H54 (cell line): ENCODE measurements around the gene EFNA3.

ENCODE experiments used
- DNase-seq: peaks from one replicate; pipeline ENCODE4 v3.0.0; 2011; ENCODE audit warnings: low spot score, mixed read lengths; ENCODE audit not compliant: insufficient read length
- FAIRE-seq: peaks from 3 replicates; lab custom pipeline; 2011; peaks lifted over from hg19 to GRCh38; lab: Jason Lieb, UNC
- POLR2A ChIP-seq: IDR thresholded peaks from 2 replicates; pipeline ENCODE4 v1.6.1; 2011; ENCODE audit warnings: low read depth, mild to moderate bottlenecking, low read length

Gene EFNA3

GRCh38 chr1:155068599-155068998 lies 10.0 kb upstream of the EFNA3 start:
- DNase-seq: no peak
- no peak for FAIRE-seq

GRCh38 chr1:155069551-155070157 lies 9.0 kb upstream of the EFNA3 start:
- FAIRE-seq (no peak), DNase-seq (no peak)
- no peak for TF ChIP-seq POLR2A

More at GRCh38 chr1:155068599-155068998, 10.0 kb upstream of the EFNA3 start:
- no peak for TF ChIP-seq POLR2A

DNA sequence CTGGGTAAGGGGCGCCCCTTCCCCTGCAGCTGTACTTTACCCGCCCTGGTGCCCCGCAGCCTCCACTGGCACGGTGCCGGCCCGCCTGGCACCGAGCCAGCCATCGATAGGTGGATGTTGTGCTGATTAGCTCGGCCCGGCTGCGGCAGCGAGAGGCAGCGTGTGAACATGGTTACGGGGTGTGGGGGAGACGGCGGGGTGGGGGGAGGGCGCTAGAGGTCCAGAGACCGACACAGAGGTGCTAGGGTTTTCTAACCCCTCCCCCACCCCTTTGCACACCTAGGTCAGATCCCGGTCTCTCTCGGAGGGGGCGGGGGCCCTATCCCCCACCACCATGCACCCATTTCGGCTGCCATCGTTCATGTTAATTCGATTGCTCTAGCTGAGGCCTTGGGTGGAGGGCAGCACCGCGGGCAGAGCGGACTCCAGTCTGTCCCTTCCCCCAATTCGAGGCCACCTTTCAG lies 8.4 kb upstream of the EFNA3 start:
- no peak for FAIRE-seq
- TF ChIP-seq POLR2A: no peak

GRCh38 chr1:155070721-155071569 lies 7.7 kb upstream of the EFNA3 start:
- TF ChIP-seq POLR2A: no peak
- no peak for DNase-seq
- no peak for FAIRE-seq

More for the DNA sequence above, 8.4 kb upstream of the EFNA3 start:
- DNase-seq: no peak

- no peak for FAIRE-seq
- DNase-seq: no peak
- TF ChIP-seq POLR2A: no peak
These were observed 6.9 kb upstream of the EFNA3 start for GRCh38 chr1:155071701-155072100.

DNA sequence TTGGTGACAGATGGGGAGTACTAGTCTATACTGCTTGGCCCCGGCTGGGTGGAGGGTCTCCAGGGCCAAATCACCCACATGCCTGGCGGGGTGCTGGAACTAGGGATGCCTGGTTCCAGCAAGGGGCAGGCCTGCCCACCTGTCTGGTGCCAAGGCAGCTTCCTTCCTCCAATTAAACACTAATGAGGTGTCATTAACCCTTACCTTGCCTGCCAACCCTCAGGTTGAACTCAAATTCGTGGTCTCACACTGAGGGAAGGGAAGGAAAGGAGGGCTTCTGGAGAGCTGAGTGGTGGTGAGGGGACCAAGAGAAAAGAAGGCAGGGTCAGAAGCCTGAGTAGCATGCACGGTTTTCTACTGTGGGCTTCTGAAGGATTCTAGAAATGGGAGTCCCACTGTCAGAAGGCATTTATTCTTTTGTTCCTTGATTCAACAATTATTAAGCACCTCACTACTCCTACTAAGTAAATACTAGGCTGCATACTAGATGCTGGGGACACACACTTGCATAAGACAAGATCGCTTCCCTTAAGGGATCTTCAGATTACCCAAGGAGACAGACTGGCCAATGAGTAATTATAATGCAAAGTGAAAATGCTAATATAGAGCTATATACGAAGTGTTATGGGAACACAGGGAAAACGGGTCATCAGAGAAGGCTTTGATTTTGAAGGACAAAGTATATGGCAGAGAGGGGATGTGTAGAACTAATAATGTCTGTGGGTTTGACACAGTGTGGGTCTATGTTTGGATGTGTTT lies 5.9 kb upstream of the EFNA3 start:
- no peak for TF ChIP-seq POLR2A
- FAIRE-seq (no peak), DNase-seq (no peak)

DNA sequence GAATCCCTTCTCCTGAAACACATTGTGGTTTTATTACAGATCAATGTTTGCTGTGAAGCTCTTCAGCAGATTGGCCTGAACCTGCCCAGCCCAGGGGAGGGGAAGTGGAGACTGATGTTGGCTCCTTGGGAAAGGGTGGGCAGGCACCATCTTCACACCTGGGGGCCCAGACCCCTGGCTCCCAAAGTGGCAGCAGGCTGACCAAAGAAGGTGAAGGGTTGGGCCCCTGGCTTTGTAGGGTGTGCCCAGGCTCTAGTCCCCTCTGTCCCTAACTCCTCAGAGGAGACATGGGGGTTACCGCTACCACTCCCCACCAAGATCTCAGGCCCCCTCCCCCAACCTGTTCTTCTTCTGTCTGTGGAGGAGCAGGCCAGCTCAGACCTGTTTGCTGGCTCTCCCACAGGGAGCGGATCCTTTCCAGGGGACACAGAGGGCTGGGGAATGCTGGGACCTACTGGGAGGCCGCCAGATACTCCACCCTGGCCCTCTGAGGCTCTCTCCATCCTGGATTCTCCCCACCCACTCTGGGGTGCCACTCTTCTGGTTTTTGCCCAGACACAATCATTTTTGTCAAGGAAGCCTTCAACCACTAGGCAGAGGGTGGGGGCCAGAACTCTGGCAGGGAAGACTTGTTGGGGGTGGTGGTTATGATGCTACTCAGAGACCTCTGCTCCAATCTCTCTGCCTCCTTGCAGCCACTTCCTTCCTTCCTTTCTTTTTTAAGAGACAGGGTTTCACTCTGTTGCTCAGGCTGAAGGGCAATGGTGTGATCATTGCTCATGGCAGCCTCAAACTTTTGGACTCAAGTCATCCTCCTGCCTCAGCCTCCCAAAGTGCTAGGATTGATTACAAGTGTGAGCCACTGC lies 5.0 kb upstream of the EFNA3 start:
- FAIRE-seq: no peak
- TF ChIP-seq POLR2A: no peak
- DNase-seq: no peak

DNA sequence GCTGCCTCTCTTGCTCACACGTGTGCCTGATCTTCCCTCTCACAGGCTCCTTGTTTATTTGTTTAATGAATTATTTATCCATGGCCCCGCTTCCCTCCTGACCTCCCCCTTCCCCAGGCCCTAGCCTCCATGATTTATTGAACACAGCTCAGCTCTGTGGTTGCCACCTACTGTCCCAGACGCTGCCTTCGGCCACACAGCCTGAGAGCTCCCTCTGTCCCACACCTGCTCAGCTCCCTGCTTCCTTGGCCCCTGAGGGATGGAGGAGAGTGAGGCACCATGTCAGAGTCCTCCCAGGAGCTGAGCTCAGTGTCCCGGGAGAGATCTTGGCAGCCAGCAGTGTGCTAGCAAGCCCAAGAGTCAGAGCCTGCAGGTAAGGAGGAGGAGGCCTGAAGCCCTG lies 3.1 kb upstream of the EFNA3 start:
- TF ChIP-seq POLR2A: no peak
- DNase-seq (no peak), FAIRE-seq (no peak)

GRCh38 chr1:155076371-155076770 lies 2.3 kb upstream of the EFNA3 start:
- DNase-seq (no peak), FAIRE-seq (no peak)
- TF ChIP-seq POLR2A: no peak

- FAIRE-seq (no peak), DNase-seq (no peak)
- TF ChIP-seq POLR2A: no peak
These were observed 1.3 kb upstream of the EFNA3 start for GRCh38 chr1:155077346-155077745.

DNA sequence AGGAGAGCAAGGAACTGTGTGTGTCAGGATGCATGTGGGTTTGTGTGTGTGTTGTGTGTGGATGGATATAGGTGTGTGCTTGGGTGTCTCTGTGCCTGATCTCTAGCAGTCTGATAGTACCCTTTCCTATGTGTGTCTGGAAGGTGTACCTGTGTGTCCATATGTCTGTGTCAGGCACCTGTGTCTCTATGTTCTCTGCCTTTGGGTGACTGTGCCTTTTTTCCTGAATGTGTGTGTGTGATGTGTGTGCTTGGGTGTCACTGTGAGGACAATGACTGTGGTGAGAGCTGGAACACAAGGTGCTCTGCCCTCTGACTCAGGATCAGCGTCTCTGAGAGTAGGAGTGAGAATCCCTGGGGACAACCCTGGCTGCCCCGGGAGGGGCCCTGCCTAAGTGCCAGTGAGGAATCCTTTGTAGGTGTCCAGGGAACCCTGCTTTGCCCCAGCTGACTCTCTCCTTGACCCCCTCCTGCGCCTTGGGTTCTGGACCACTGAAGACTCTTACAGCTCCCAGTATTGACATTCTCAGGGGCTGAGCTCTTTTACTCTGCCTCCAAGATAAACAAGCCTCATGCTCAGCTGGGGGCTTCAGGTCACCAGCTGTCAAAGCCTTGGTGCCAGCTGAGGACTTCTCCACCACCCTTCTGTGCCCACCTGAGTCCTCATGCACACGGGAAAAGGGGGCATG lies 735 bp upstream of the EFNA3 start:
- FAIRE-seq: no peak
- TF ChIP-seq POLR2A: no peak
- DNase-seq: no peak

DNA sequence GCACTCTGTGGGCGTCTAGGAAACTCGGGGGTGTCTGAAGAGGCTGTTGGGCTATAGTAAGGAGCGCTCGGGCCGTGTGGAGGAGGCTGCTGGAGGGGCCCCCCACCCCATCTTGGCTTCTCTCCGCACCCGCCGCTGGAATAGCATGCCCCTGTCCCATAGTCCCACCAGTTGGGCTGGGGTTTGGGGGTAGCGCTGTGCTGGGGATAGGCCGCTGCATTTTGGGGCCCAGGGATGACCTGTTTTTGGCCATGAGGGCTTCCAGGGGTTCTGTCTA lies 511 bp downstream of the EFNA3 start:
- DNase-seq (no peak), FAIRE-seq (no peak)
- no peak for TF ChIP-seq POLR2A
